ENCODE measurements around the gene TEX9.
"Not testable (repeated sequence)": the region's sequence is repeated elsewhere in the genome, so short reads cannot be mapped to it uniquely, and the experiment has no call there.

Gene TEX9

DNA sequence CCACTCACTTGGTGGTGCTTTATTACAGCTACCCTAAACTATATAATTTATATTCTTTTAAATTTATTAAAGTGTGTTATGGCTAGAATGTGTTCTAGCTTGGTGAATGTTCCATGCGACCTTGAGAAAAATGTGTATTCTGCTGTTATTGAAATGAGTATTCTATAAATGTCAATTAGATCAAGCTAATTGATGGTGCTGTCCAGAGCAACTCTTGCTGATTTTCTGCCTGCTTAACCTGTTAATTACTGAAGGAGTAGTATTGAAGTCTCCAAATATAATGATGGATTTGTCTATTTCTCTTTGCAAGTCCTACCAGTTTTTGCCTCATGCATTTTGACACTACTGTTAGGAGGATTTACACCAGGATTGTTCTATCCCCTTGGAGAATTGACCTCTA is 3.2 kb upstream of the TEX9 start:
- TF ChIP-seq, protein P1, sequence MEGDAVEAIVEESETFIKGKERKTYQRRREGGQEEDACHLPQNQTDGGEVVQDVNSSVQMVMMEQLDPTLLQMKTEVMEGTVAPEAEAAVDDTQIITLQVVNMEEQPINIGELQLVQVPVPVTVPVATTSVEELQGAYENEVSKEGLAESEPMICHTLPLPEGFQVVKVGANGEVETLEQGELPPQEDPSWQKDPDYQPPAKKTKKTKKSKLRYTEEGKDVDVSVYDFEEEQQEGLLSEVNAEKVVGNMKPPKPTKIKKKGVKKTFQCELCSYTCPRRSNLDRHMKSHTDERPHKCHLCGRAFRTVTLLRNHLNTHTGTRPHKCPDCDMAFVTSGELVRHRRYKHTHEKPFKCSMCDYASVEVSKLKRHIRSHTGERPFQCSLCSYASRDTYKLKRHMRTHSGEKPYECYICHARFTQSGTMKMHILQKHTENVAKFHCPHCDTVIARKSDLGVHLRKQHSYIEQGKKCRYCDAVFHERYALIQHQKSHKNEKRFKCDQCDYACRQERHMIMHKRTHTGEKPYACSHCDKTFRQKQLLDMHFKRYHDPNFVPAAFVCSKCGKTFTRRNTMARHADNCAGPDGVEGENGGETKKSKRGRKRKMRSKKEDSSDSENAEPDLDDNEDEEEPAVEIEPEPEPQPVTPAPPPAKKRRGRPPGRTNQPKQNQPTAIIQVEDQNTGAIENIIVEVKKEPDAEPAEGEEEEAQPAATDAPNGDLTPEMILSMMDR (IDR thresholded peaks at IDR 0.05; ENCODE audit: unreplicated experiment in 3 of 3), result no peak
- peaks cover 10% of the 10 kb centered on the region for H3K9me3 Mint-ChIP-seq
- H3K27me3 Mint-ChIP-seq (ENCODE audit: low read depth), result peaks cover 3% of the 10 kb centered on the region
- no peaks in the 10 kb centered on the region for H3K36me3 Mint-ChIP-seq (ENCODE audit: low read depth)
- H3K4me1 Mint-ChIP-seq, result peaks cover 15% of the 10 kb centered on the region
- no peak overlapping the region for H3K4me3 Mint-ChIP-seq
- no peak overlapping the region for H3K27ac Mint-ChIP-seq

DNA sequence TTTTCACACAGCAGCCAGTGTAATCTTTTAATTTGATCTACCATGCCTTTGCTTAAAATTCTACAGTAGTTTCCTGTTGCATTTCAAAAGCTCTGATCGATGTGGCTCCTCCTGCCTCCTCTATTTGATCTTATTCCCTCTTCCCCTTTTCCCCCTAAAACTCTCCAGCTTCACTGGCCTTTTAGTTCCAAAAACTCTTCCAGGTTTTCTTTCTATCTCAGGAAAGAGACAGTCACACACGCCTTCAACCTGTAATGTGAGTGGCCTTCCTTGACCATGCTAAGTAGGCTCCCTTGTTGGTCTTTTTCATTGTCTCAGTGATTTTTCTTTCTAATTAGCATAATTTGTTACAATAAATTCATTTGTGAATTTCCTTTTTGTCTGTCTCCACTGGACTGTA is 985 bp downstream of the TEX9 start:
- H3K27me3 Mint-ChIP-seq (ENCODE audit: low read depth), result no peaks in the 10 kb centered on the region
- H3K4me3 Mint-ChIP-seq, result peak overlapping the region; percentile 81 to 99 (median 92)
- no peaks in the 10 kb centered on the region for H3K36me3 Mint-ChIP-seq (ENCODE audit: low read depth)
- peaks cover 10% of the 10 kb centered on the region for H3K9me3 Mint-ChIP-seq
- peak overlapping the region; percentile 56 to 85 (median 78) for H3K27ac Mint-ChIP-seq
- TF ChIP-seq, protein P1 (IDR thresholded peaks at IDR 0.05; ENCODE audit: unreplicated experiment in 3 of 3), result no peak
- H3K4me1 Mint-ChIP-seq, result peaks cover 15% of the 10 kb centered on the region

DNA sequence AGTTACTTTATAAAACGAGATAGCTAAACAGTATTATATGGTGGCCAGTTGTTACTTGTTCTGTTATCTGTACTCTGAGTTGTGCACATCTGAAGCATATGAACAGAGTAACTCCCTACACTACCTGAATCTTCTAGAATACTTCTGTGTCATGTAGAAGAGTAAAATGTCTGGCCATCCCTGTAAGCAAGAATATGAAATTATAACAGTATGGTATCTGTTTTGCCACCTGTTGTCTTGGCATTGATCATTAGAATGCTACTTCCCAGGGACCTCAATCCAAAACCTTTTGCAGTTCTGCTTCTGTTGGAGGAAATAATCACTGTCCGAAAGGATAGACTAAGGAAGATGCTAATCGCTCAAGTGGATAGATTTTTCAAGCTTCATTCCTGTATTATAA is 1.9 kb downstream of the TEX9 start:
- peaks cover 15% of the 10 kb centered on the region for H3K4me1 Mint-ChIP-seq
- no peak overlapping the region for H3K27ac Mint-ChIP-seq
- peak overlapping the region; percentile 24 to 70 (median 26) for H3K4me3 Mint-ChIP-seq
- no peaks in the 10 kb centered on the region for H3K27me3 Mint-ChIP-seq (ENCODE audit: low read depth)
- H3K36me3 Mint-ChIP-seq (ENCODE audit: low read depth), result no peaks in the 10 kb centered on the region
- H3K9me3 Mint-ChIP-seq, result peaks cover 5% of the 10 kb centered on the region
- TF ChIP-seq, protein P1 (IDR thresholded peaks at IDR 0.05; ENCODE audit: unreplicated experiment in 3 of 3), result no peak

DNA sequence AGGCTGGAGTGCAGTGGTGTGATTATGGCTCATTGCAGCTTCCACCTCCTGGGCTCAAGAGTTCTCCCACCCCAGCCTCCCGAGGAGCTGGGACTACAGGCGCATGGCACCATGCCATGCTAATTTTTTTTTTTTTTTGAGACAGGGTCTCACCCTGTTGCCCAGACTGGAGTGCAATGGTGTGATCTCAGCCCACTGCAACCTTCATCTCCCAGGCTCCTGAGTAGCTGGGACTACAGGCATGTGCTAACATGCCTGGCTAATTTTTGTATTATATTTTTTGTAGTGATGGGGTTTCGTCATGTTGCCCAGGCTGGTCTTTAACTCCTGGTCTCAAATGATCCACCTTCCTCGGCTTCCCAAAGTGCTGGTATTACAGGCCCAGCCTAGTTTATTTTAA is 4.0 kb downstream of the TEX9 start:
- H3K36me3 Mint-ChIP-seq (ENCODE audit: low read depth), result no peaks in the 10 kb centered on the region
- TF ChIP-seq, protein P1 (IDR thresholded peaks at IDR 0.05; ENCODE audit: unreplicated experiment in 3 of 3), result no peak
- no peak overlapping the region for H3K27ac Mint-ChIP-seq
- H3K4me1 Mint-ChIP-seq, result peaks cover 15% of the 10 kb centered on the region
- no peaks in the 10 kb centered on the region for H3K27me3 Mint-ChIP-seq (ENCODE audit: low read depth)
- H3K4me3 Mint-ChIP-seq, result no peak overlapping the region
- no peaks in the 10 kb centered on the region for H3K9me3 Mint-ChIP-seq

DNA sequence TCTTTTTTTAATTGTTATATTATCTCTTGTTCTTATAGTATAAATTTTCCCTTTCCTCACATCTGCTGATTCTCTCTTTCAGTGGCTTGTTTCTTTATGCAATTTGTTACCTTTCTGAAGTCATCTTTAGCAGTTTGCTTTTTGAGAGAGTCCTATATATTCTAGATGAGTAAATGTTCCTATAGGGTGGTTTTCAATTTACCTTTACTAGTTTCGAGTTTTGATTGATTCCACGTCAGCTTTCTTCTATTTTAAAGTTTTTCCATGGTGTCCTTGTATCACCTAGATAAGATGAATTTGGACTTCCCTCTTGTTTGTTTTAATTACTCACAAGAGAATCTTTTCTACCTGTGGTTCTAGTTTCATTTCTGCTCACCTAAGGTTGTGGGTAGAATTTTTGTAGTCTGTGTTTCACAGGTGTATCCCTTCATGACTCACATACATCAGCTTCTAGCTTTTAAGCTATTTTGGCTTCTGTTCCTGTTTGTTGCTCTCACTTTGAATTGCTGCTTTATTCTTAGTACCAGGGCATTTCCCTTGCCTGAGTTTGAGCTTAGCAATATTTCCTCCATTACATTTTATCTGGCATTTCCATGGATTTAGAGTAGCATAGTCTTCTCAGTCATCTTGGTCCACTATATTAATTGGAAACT is 6.4 kb downstream of the TEX9 start:
- no peak overlapping the region for H3K27ac Mint-ChIP-seq
- H3K36me3 Mint-ChIP-seq (ENCODE audit: low read depth), result peaks cover 12% of the 10 kb centered on the region
- TF ChIP-seq, protein P1 (IDR thresholded peaks at IDR 0.05; ENCODE audit: unreplicated experiment in 3 of 3), result no peak
- H3K27me3 Mint-ChIP-seq (ENCODE audit: low read depth), result no peaks in the 10 kb centered on the region
- H3K4me1 Mint-ChIP-seq, result no peaks in the 10 kb centered on the region
- H3K9me3 Mint-ChIP-seq, result peaks cover 4% of the 10 kb centered on the region
- H3K4me3 Mint-ChIP-seq, result no peak overlapping the region

DNA sequence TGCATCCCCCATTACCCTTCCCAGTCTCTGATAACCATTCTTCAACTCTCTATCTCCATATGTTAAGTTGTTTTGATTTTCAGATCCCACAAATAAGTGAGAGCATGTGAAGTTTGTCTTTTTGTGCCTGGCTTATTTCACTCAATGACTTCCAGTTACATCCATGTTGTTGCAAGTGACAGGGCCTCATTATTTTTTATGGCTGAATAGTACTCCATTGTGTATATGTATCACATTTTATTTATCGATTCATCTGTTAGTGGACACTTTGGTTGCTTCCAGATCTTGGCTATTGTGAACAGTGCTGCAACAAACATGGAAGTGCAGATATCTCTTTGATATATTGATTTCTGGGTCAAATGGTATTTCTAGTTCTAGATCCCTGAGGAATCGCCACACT is 9.5 kb downstream of the TEX9 start:
- H3K4me1 Mint-ChIP-seq; H3K4me3 Mint-ChIP-seq; H3K27ac Mint-ChIP-seq; H3K27me3 Mint-ChIP-seq (ENCODE audit: low read depth): not testable (repeated sequence)
- Mint-ChIP-seq H3K36me3 (ENCODE audit: low read depth) (peaks cover 43% of the 10 kb centered on the region), H3K9me3 (peaks cover 32% of the 10 kb centered on the region)

DNA sequence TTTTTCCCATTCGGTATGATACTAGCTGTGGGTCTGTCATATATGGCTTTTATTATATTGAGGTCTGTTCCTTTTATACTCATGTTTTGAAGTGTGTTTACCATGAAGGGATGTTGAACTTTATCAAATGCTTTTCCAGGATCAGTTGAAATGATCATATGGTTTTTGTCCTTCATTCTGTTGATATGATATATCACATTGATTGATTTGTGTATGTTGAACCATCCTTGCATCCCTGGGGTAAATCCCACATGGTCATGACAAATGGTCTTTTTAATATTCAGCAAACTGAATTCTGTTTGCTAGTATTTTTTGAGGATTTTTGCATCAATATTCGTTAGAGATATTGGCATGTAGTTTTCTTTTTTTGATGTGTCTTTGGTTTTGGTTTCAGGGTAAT is 12.6 kb downstream of the TEX9 start:
- H3K4me3 Mint-ChIP-seq; H3K4me1 Mint-ChIP-seq; H3K27me3 Mint-ChIP-seq (ENCODE audit: low read depth): not testable (repeated sequence)

More for the DNA sequence above, 12.6 kb downstream of the TEX9 start:
- Mint-ChIP-seq H3K36me3 (ENCODE audit: low read depth) (peaks cover 64% of the 10 kb centered on the region), H3K9me3 (peaks cover 51% of the 10 kb centered on the region)
- H3K27ac Mint-ChIP-seq, result not testable (repeated sequence)
